Iris pigment epithelial cell (primary cell): ENCODE results near the gene NT5C1B.
A peak's percentile ranks its signal among the peaks of the same experiment; 100 is the strongest.

Source experiments
- DNase-seq: peaks from one replicate; pipeline ENCODE4 v3.0.0-alpha.2; 2011; ENCODE audit warnings: low read depth

The NT5C1B gene

DNA sequence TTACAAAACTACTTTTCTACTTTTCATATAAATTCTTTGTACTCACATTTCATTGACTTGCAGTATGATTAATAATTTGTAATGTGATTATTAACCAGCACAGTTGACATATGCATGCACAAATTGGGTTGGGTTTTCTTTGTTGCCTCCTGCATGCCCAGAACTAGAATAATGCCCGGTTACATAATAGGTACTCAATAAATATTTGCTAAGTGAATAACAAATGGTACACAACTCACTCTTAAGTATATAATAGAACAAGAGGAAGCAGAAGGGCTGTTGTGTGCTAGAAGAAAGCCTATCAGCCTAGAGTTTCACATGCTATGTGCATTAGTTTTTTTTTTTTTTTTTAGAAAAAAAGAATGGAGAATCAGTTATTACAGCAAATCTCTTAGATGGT, 38.2 kb downstream of the NT5C1B start:
- DNase-seq = no peak

DNA sequence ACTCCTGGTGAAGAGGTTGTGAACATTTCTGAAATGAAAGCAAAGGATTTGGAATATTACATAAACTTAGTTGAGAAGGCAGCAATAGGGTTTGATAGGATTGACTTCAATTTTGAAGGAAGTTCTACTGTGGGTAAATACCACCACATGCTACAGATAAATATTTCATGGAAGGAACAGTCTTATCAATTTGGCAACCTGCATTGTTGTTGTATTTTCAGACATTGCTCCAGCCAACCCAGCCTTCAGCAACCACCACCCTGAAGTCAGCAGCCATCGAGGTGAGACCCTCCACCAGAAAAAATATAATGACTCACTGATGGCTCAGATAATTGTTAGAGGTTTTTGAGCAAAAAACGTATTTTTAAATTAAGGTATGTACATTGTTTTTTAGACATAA, 38.9 kb downstream of the NT5C1B start:
- DNase-seq = no peak

DNA sequence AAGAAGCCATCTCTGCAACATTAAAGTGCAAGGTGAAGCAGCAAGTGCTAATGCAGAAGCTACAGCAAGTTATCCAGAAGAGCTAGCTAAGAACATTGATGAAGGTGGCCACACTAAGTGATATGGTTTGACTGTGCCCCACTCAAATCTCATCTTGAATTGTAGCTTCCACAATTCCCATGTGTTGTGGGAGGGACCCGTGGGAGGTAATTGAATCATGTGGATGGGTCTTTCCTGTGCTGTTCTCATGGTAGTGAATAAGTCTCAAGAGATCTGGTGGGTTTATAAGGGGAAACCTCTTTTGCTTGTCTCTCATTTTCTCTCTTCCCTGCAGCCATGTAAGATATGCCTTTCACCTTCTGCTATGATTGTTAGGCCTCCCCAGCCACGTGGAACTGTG, 40.3 kb downstream of the NT5C1B start:
- DNase-seq = no peak

DNA sequence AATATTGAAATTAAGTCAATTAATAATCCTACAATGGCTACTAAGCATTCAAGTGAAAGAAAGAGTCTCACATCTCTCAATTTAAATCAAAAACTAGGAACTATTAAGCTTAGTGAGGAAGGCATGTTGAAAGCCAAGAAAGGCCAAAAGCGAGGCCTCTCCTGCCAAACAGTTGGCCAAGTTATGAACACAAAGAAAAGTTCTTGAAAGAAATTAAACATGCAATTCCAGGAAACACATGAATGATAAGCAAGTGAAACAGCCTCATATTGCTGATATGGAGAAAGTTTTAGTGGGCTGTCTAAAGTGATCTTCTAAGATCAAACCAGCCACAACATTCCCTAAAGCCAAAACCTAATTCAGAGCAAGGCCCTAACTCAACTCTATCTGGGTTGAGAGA, 40.7 kb downstream of the NT5C1B start:
- DNase-seq = no peak

DNA sequence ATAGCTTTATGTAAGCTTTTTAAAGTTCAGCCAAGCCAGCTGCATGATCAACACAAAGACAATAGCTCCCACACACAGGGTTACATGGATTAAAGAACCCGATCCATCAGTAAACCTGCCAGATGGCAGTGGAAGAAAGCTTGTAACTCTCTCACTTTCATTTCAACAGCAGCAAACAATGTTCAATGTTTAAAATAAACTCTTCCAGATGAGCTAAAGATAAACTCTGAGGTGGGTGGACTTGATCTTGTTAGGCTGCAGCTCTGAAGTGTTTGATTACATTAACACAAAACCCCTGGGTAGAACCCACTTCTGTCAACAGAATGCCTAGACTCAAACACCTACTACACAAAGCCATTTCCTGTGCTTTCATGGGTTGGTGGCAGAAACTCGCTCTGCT, 42.8 kb downstream of the NT5C1B start:
- DNase-seq = no peak

DNA sequence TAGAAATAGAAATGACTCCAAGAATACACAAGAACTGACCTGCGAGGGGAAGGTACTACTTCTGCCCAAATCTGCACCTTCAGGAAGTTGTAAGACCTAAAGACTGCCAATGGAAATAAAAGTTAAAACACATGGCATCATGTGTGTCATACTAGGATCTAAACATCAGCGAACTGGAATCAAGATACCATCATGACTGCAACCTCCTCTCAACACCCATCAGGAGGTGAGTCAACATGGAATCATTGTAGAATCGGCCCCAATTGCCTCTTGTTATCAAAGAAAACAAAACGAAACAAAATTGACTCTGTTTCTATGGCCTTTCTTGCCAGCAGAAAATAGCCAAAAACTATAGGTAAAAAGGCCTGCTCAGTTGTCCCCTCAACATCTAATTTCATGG, 44.0 kb downstream of the NT5C1B start:
- peak; percentile 78 for DNase-seq

DNA sequence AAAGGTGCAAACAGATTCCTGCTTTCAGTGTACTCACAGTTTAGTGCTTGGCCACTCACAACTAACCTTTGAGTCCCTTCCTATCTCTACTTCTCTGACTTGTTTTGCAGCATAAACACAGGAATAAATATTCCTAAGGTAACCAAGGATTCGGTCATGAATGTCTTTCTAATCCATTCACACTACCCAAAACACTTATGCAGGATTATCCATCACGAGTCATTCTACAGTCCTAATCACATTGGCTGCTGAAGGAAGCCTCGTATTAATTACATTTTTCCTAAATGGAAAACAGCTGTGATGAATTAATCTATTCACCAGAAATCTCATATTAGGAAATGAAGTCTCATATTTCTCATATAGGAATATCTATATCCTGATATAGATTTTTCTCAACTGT, 45.2 kb downstream of the NT5C1B start:
- DNase-seq = no peak

DNA sequence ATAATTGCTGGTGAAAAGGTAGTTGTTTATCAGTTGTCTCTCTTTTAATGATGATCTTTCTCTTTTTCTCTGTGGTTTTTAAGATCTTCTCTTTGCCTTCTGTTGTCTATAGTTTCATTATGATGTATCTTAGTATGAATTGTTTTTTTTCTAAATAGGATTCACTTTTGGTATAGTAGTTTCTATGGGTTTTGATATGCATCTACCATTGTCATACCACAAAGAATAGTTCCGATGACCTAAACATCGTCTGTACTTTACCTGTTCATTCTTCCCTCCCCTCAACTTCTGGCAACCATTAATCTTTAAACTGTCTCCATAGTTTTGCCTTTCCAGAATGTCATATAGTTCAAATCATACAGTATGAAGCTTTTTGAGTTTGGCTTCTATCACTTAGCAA, 48.5 kb downstream of the NT5C1B start:
- no peak for DNase-seq

DNA sequence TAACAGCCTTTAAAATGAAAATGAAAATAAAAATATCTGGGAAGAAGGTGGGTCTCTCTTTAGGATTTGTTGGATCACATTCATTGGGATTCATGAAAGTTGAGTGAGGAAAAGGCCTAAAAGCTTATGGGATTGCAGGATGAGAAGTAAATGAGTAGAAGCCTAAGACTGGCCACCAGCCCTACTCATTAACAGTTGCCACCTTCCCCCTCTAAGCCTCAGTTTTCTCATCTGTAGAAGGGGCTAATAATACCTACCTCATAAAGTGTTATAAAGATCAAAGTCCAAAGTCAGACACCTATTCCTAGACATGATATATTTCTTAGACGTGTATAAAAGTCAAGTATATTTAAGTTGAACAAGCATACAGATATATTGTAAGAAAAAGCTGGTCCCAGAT, 52.7 kb downstream of the NT5C1B start:
- DNase-seq = no peak

DNA sequence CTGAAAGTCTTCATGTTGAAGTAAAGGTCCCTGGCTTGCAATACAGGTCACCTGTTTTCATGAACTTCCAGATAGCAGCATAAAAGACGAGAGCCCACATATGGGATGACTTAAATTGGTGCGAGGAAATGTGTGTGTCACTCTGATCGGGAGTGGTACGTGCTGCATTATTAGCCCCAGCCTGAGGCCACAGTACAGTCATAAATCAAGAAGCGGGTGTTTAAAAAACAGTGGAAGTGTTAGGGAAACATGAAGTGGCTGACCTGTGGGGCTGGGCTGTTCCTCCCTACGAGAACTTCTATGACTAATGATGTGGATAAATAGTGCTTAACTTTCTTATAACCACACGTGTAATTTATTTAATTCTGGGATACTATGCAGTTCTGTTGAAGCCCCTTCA, 53.3 kb downstream of the NT5C1B start:
- DNase-seq = peak; percentile 53

DNA sequence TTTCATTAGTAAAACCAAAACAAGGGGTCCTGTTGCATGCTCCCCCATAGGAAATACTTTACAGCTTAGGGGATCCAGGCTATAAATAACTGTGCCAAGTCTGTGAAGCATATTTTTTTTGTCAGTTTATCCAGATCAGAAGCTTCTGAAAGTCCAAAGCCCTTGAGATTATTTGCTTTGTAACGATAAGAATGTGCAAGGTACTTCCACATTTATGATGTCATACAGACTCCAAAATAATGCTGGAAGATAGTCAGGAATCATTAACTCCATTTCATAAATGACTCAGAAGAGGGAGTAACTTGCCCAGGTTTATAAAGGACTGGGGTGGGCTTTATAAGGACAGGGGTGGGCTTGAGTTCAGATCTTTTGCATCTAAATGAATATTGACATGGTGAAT, 58.2 kb downstream of the NT5C1B start:
- no peak for DNase-seq

DNA sequence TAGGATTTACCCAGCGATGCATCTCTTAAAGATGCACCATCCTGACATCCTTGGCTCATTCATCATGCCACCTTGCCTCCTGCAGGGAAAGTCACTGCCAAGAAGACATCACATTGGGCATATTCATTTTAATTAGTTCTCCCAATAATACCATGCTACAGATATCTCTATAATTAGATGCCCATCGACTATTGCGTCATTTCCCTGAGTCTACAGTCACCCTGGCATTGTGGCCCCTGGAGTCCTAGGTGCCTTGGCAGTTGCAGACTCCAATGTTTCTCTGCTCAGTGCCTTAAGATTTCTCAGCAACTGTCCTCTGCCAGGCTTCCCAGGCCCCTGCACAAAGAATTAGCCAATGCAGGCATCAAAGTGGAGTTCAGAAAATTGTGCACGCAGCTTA, 61.5 kb downstream of the NT5C1B start:
- DNase-seq = no peak

DNA sequence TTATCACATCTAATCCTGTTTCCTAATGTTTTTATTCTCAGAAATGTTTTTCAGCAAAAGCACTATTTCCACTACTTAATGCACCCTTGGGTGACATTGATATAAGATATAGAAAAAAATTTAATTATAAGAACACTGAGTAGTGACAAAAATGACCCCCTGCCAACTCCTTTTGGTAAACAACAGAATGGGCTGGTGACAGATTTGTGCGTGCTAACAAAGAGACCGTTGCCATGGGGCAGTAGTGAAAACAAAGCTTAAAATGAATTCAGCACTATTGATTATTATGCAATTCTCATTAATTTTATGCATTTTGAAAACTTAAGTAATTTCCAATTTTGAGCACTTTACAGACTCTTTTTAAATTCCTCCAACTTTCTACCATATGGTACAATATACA, 62.0 kb downstream of the NT5C1B start:
- no peak for DNase-seq

DNA sequence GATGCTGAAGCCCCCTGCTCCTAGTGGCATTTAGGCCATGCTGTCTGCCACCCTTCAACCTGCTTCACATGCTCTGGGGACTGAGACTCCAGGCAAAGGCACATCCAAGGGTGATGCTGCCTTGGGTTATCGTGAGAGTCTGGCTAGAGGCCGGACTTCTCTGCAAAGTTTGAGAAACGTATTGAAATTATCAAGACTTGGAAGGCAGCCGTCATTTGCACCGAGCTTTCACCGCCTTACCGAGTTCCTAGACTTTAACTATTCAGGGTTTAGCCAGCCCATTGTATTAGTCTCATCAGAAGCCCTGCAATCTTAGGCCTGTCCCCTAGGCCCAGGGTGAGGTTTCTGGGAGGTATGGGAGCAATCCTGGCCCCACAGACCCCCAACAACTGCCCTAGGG, 62.9 kb downstream of the NT5C1B start:
- DNase-seq = no peak

DNA sequence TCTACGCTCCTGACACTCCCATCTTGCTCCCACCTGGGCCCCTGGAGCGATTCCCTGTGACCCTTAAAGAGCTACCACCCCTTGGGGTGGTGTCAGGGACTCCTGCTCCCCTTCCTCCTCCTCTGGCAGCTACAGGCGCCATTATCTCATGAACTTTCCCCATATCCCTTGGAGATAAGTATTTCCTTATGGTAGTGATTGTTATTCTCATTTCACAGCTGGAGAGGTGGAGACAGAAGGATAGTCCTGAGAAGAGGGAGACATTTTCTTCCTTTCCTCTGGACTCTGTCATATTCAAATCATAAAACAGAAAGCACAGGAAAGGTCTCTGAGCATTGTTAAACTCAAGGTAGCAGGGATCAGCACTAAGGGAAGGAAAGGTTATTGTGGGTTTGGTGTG, 63.5 kb downstream of the NT5C1B start:
- no peak for DNase-seq

DNA sequence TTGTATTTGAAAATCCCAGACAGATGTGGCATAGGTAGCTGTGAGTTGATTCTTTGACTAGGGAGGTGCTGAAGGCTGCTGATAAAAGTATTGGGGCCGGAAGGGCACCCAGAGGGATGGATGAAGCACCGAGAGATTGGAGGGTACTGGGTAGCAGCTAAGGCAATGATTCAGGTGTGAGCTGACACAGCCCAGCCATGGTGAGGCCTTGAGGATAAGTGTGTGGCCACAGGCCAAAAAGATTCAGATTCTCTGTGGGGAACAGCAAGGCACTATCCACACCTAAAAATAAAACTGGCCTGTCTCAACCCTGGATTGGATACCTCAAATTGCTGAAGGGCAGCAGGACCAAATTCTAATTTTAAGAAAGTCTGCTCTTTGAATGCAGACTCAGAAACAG, 64.1 kb downstream of the NT5C1B start:
- no peak for DNase-seq

DNA sequence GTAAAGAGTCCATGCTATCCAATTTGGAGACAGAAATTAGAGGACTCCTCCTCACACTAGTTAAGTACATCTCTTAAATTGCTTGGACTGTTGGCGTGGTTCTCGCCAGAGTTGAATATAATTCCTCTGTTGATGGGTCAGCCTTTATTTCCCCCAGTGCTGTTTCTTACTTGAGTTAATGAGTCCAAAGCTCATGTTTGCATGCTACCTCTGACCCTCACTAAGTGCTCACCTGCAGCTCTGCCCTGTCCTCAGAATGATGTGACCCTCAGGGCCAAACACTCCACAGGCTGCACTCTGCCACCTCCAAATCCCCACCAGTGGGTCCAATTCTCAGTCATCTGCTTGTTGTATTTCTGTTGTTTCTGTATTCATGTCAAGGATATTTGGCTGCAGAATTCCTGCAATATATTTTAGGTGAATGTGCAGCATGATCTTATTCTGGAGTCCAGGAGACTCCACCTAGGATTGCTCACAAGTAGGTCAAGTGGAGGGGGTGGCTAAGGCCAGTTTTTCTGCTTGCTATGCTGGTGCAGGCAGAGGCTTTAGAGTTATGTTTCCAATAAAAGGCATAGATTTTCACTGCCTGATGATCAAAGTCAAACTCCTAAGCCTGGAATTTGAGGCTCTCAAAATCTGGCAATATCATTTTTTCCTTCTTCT, 66.8 kb downstream of the NT5C1B start:
- DNase-seq = no peak

DNA sequence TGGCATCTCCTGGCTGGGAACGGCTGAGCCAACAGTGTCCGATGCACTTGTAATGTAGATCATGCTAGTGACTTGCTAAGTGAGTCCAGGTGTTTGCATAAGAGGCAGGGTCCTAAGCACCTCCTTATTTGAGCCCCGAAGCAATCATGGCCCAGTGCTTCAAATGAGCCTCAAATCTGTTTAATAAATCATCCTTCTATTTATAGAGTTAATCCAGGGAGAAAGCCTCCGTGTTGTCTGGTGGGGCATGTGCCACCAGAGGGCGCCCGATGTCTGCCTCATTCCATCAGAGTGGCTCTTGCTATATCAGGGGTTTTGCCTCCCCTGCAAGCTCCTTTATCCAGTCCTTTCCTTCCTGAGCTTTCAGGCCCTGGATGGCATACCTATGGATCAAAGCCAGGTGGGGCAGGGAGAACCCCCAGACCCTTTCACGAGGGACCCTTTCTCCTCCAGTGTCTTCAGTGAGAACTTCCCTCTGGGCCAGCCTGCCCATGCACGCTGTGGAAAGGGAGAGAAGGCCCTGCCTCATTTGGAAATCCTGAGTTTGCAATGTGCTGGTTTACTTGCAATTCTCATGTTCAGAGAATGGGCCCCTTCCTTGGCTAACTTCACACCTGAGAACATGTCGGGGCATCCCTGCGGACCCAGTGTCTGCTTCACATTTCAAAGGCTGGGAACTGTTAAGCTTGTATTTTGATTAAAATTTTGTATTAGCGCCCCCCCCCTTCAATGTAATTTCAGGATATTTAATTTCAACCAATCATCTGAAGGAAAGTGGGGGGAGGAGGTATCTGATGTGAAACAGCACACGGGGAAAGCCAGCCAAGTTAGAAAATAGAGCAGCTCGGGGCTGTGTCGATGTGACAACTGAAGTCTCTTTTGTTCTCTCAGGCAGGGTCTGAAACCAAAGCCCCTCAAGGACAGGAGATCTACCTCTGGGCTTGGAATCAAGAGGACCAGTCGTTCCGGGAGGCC, 68.6 kb downstream of the NT5C1B start:
- peak; percentile 82 for DNase-seq

DNA sequence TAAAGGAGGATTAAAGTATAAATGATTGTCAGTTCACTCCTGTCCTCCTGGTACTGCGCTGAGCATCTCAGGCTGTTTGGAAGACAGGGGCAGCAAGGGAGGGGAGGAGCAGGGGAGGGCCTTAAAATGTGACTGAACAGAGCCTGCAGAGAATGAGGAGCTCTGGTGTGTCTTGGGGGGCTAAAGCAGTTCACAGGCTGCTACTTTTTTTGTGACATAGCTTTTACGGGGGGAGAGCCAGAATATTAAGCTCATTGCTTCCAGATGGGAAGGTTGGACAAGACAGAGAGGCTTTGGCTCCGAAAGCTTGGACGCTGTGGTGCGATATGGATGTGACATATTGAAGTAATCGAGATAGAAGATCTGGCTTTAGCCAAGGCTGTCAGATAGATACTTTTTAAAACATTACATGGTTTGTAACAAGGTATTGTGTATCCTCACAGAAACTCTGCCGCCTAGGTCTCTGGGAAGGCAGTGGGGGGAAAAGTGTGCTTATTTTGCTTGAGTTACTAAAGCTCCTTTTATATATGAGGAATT, 69.4 kb downstream of the NT5C1B start:
- no peak for DNase-seq

DNA sequence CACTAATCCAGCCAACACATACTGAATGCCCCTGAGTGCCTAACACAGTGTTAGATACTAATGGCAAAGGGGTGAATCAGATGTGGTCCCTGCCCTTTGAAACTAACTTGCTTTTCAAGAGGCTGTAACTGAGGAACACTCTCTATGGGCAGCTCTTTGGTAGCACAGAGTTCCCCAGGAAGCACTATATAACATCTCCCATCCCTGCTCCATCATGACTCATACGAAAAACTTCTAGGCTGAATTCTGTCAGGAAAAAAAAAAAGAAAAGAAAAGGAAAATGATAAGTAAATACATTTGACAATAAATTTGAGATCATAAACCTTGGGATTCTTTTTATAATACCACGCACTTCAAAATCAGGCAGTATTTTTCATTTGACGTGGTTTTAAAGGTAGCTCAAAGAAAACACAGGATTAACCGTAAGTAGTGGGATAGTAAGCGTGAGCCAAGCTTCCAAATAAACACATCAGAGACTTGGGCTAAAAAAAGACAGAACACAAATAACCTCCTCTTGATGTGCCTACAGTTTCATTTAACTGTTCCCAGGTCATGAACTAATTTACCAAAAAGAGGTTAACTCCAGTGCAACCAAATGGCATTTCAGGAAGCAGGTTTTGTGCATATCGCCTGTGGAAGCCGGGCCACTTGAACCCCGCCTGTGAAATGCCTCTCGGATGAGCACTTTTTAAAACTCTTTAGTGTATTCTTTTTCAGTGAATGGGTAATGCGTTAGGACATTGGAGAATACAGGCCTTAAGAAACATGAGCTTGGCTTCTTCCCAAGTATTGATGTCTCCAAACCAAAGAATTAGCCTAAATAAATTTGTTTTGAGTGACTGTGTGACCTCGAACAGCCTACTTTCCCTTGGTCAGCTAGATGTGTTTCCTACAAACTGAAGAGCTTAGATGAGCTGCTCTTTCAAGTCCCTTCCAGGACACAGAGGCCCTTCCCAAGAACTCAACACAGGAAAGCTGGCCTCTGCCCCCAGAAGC, 71.0 kb downstream of the NT5C1B start:
- peak; percentile 67 for DNase-seq

DNA sequence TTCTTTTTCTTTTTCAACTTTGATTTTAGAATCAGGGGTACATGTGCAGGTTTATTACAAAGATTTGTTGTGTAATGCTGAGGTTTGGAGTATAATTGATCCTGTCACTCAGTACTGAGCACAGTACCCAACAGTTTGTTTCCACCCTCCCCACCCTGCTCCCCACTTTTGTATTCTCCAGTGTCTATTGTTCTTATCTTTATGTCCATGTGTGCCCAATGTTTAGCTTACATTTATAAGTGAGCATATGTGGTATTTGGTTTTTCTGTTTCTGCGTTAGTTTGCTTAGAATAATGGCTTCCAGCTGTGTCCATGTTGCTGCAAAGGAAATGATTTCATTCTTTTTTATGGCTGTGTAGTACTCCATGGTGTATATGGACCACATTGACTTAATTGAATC, 72.0 kb downstream of the NT5C1B start:
- no peak for DNase-seq

DNA sequence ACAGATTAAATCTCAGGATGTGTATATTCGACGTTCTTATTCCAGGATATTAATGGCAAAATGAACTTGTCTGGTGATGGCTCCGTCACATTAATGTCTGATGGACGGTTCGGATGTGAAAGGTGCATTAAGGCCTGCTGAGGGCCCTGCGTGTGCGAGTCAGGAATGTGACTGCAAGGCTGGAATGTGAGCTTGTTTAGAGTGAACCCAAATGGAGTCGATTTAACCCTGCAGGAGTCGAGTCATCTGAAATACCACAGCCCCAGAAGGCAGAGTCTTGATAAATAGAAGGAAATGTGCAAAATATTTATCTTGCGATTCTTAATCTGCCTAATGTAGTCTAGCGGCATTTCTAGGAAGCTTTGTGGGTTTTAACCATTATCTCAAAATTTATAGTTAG, 73.3 kb downstream of the NT5C1B start:
- DNase-seq = peak; percentile 89
